Stimulated activated naive B cell treated with anti-CD40 and anti-IgM and Interleukin-4, amounts not matched to agents 10 μg/mL and 1 μg/mL and 100 μg/mL, for 72 hours (primary cell): ENCODE measurements around the gene UIMC1.
"Not testable (repeated sequence)": the region's sequence is repeated elsewhere in the genome, so short reads cannot be mapped to it uniquely, and the experiment has no call there.

Source experiments
- ATAC-seq, 2 donors: fragments of 150-1000 bp; cut with Tn5 transposase; replicated peaks; 2 replicates each; pipeline ENCODE4 v1.10.0; 2021; ENCODE audit warnings: moderate library complexity in 1 of 2
- DNase-seq: peaks from one replicate; pipeline ENCODE4 v3.0.0; 2021
- H3K27ac Mint-ChIP-seq: one replicate; pipeline ENCODE4 v1.8.0; 2022; ENCODE audit warnings: mild to moderate bottlenecking, mixed read lengths
- H3K27me3 Mint-ChIP-seq, 2 donors: one replicate each; pipeline ENCODE4 v1.8.0; 2022; ENCODE audit warnings: mixed read lengths in 2 of 2
- H3K36me3 Mint-ChIP-seq, 2 donors: one replicate each; pipeline ENCODE4 v1.8.0; 2022; ENCODE audit warnings: mixed read lengths in 2 of 2, mild to moderate bottlenecking in 1 of 2
- H3K4me1 Mint-ChIP-seq, 2 donors: one replicate each; pipeline ENCODE4 v1.8.0; 2022; ENCODE audit warnings: mixed read lengths in 2 of 2, mild to moderate bottlenecking in 1 of 2
- H3K4me3 Mint-ChIP-seq, 2 donors: one replicate each; pipeline ENCODE4 v1.8.0; 2022; ENCODE audit warnings: mild to moderate bottlenecking in 2 of 2, mixed read lengths in 2 of 2, moderate library complexity in 1 of 2
- H3K9me3 Mint-ChIP-seq, 2 donors: one replicate each; pipeline ENCODE4 v1.8.0; 2022; ENCODE audit warnings: mixed read lengths in 2 of 2, mild to moderate bottlenecking in 1 of 2

UIMC1 gene

DNA sequence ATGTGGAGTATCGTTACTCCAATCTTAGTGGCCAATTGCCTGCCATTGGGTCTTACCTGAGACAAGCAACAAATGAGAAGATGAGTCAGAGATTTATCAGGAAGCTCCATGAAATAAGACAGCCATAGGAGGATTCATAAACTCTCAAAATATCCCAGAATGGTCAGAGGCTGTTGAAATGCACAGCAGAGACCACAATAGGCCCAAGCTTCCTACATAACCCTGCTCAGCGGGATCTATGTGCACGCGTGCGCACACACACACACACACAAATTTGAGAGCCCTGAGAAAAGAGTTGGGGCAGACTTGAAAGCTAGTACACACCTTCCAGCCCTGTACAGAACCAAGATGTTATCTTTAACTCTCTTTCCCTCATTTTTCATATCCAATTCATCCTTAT lies 9.8 kb downstream of the UIMC1 start:
- no peaks in the 10 kb centered on the region for H3K9me3 Mint-ChIP-seq
- peaks cover 15 to 21% of the 10 kb centered on the region in 2 donors for H3K36me3 Mint-ChIP-seq
- no peak for DNase-seq
- no peaks in the 10 kb centered on the region for H3K27me3 Mint-ChIP-seq
- peak overlapping the region; percentile 77 for H3K27ac Mint-ChIP-seq
- H3K4me1 Mint-ChIP-seq = peaks cover 28 to 77% of the 10 kb centered on the region in 2 donors
- no peak for ATAC-seq
- H3K4me3 Mint-ChIP-seq = no peak overlapping the region

- Mint-ChIP-seq H3K4me3 (peak overlapping the region in 1 of 2 donors; percentile 0), H3K9me3 (no peaks in the 10 kb centered on the region)
Observed at GRCh38 chr5:176995896-176996767, 10.4 kb downstream of the UIMC1 start.

DNA sequence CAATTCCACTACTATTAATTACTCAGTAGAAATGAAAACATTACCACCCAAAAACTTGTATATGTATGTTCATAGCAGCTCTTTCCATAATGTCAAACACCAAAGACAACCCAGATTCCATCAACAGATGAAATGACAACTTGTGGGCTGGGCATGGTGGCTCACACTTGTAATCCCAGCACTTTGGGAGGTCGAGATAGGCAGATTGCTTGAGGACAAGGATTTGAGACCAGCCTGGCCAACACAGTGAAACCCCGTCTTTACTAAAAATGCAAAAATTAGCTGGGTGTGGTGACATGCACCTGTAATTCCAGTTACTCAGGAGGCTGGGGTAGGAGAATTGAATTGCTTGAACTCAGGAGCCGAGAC lies 11.5 kb downstream of the UIMC1 start:
- Mint-ChIP-seq H3K36me3 (peaks cover 10 to 20% of the 10 kb centered on the region in 2 donors), H3K9me3 (no peaks in the 10 kb centered on the region), H3K27me3 (no peaks in the 10 kb centered on the region), H3K4me1 (peaks cover 30 to 69% of the 10 kb centered on the region in 2 donors), H3K27ac (peak overlapping the region; percentile 80), H3K4me3 (peak overlapping the region in 1 of 2 donors; percentile 30)
- DNase-seq = no peak
- no peak for ATAC-seq

More at GRCh38 chr5:176995896-176996767, 10.4 kb downstream of the UIMC1 start:
- Mint-ChIP-seq H3K36me3 (peaks cover 15 to 22% of the 10 kb centered on the region in 2 donors), H3K4me1 (peaks cover 29 to 76% of the 10 kb centered on the region in 2 donors), H3K27ac (peak overlapping the region; percentile 77), H3K27me3 (no peaks in the 10 kb centered on the region)
- DNase-seq = no peak
- ATAC-seq = peak; percentile 36 to 49

- Mint-ChIP-seq H3K36me3 (peaks cover 9 to 17% of the 10 kb centered on the region in 2 donors), H3K4me3 (peak overlapping the region in 1 of 2 donors; percentile 30), H3K27ac (peak overlapping the region; percentile 80), H3K27me3 (no peaks in the 10 kb centered on the region), H3K9me3 (no peaks in the 10 kb centered on the region), H3K4me1 (peaks cover 30 to 69% of the 10 kb centered on the region in 2 donors)
- DNase-seq = peak; percentile 43
- peak; percentile 91 to 97 for ATAC-seq
Observed at GRCh38 chr5:176994460-176995121, 12.0 kb downstream of the UIMC1 start.

GRCh38 chr5:176993081-176993480 lies 13.5 kb downstream of the UIMC1 start:
- H3K27me3 Mint-ChIP-seq, H3K9me3 Mint-ChIP-seq, DNase-seq, H3K4me3 Mint-ChIP-seq, ATAC-seq: not testable (repeated sequence)
- H3K4me1 Mint-ChIP-seq = peaks cover 31 to 75% of the 10 kb centered on the region in 2 donors
- peaks cover 7 to 21% of the 10 kb centered on the region in 2 donors for H3K36me3 Mint-ChIP-seq
- peak overlapping the region; percentile 59 for H3K27ac Mint-ChIP-seq

GRCh38 chr5:176987583-176987982 lies 19.0 kb downstream of the UIMC1 start:
- DNase-seq = no peak
- no peaks in the 10 kb centered on the region for H3K27me3 Mint-ChIP-seq
- peaks cover 7 to 27% of the 10 kb centered on the region in 2 donors for H3K36me3 Mint-ChIP-seq
- peaks cover 0 to 2% of the 10 kb centered on the region in 2 donors for H3K9me3 Mint-ChIP-seq
- H3K4me1 Mint-ChIP-seq = peaks cover 18 to 63% of the 10 kb centered on the region in 2 donors
- no peak overlapping the region for H3K27ac Mint-ChIP-seq
- no peak overlapping the region for H3K4me3 Mint-ChIP-seq
- ATAC-seq = no peak

GRCh38 chr5:176986280-176986679 lies 20.3 kb downstream of the UIMC1 start:
- no peak for ATAC-seq
- H3K27ac Mint-ChIP-seq = no peak overlapping the region
- H3K4me1 Mint-ChIP-seq = peaks cover 17 to 60% of the 10 kb centered on the region in 2 donors
- H3K4me3 Mint-ChIP-seq = no peak overlapping the region
- H3K36me3 Mint-ChIP-seq = peaks cover 10 to 32% of the 10 kb centered on the region in 2 donors
- DNase-seq = no peak
- peaks cover 0 to 2% of the 10 kb centered on the region in 2 donors for H3K9me3 Mint-ChIP-seq
- H3K27me3 Mint-ChIP-seq = no peaks in the 10 kb centered on the region

DNA sequence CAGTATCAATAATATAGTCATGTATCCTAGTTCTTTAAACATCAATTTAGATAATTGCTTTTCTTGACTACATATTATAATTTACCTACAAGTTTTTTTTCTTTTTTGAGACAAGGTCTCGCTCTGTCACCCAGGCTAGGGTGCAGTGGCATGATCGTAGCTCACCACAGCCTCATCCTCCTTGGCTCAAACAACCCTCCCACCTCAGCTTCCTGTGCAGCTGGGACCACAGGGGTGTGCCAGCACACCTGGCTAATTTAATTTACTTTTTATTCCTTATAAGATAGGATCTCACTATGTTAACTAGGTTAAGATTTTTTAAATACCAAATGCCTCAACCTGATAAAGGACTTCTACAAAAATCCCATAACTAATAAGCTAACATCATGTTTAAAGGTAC lies 21.1 kb downstream of the UIMC1 start:
- H3K9me3 Mint-ChIP-seq = peaks cover 0 to 2% of the 10 kb centered on the region in 2 donors
- peaks cover 14 to 29% of the 10 kb centered on the region in 2 donors for H3K36me3 Mint-ChIP-seq
- DNase-seq (no peak), ATAC-seq (peak; percentile 95 to 98)
- peaks cover 15 to 56% of the 10 kb centered on the region in 2 donors for H3K4me1 Mint-ChIP-seq
- no peaks in the 10 kb centered on the region for H3K27me3 Mint-ChIP-seq
- peak overlapping the region; percentile 67 for H3K27ac Mint-ChIP-seq
- no peak overlapping the region for H3K4me3 Mint-ChIP-seq

GRCh38 chr5:176984176-176984575 lies 22.4 kb downstream of the UIMC1 start:
- not testable (repeated sequence) for H3K27ac Mint-ChIP-seq, DNase-seq, H3K9me3 Mint-ChIP-seq, H3K27me3 Mint-ChIP-seq, H3K4me3 Mint-ChIP-seq, ATAC-seq
- peaks cover 20 to 40% of the 10 kb centered on the region in 2 donors for H3K36me3 Mint-ChIP-seq
- H3K4me1 Mint-ChIP-seq = peaks cover 14 to 46% of the 10 kb centered on the region in 2 donors

DNA sequence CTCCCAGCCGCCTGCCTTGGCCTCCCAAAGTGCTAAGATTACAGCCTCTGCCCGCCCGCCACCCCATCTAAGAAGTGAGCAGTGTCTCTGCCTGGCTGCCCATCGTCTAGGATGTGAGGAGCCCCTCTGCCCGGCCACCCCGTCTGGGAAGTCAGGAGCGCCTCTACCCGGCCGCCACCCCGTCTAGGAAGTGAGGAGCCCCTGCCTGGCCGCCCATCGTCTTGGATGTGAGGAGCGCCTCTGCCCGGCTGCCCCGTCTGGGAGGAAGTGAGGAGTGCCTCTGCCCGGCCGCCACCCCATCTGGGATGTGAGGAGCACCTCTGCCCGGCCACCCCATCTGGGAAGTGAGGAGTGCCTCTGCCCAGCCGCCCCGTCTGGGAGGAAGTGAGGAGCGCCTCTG lies 23.0 kb downstream of the UIMC1 start:
- not testable (repeated sequence) for ATAC-seq, H3K27ac Mint-ChIP-seq, H3K9me3 Mint-ChIP-seq, H3K27me3 Mint-ChIP-seq, DNase-seq, H3K4me3 Mint-ChIP-seq
- H3K4me1 Mint-ChIP-seq = peaks cover 14 to 43% of the 10 kb centered on the region in 2 donors
- H3K36me3 Mint-ChIP-seq = peaks cover 25 to 45% of the 10 kb centered on the region in 2 donors

GRCh38 chr5:176983112-176983511 lies 23.5 kb downstream of the UIMC1 start:
- not testable (repeated sequence) for H3K4me3 Mint-ChIP-seq, DNase-seq, H3K9me3 Mint-ChIP-seq, H3K27me3 Mint-ChIP-seq, ATAC-seq
- Mint-ChIP-seq H3K27ac (peak overlapping the region; percentile 83), H3K36me3 (peaks cover 25 to 42% of the 10 kb centered on the region in 2 donors), H3K4me1 (peaks cover 10 to 39% of the 10 kb centered on the region in 2 donors)

DNA sequence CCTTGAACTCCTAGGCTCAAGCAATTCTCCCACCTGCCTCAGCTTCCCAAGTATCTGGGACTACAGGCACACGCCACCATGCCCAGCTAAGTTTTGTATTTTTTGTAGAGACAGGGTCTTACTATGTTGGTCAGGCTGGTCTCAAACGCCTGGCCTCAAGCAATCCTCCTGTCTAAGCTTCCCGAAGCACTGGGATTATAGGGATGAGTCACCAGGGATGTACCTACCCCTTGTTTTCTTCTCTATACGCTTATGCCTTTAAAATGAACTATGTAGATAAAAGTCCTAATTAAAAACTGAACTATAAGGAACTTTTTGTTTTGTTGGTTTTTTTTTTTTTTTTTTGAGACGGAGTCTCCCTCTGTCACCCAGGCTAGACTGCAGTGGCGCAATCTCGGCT lies 25.8 kb downstream of the UIMC1 start:
- H3K27me3 Mint-ChIP-seq = no peaks in the 10 kb centered on the region
- peaks cover 0 to 2% of the 10 kb centered on the region in 2 donors for H3K9me3 Mint-ChIP-seq
- DNase-seq (no peak), ATAC-seq (no peak)
- H3K4me3 Mint-ChIP-seq = no peak overlapping the region
- H3K27ac Mint-ChIP-seq = no peak overlapping the region
- H3K36me3 Mint-ChIP-seq = peaks cover 28 to 42% of the 10 kb centered on the region in 2 donors
- peaks cover 6 to 23% of the 10 kb centered on the region in 2 donors for H3K4me1 Mint-ChIP-seq

GRCh38 chr5:176979669-176980068 lies 26.9 kb downstream of the UIMC1 start:
- Mint-ChIP-seq H3K4me1 (peaks cover 5 to 18% of the 10 kb centered on the region in 2 donors), H3K4me3 (no peak overlapping the region), H3K9me3 (peaks cover 0 to 2% of the 10 kb centered on the region in 2 donors), H3K27ac (no peak overlapping the region), H3K27me3 (no peaks in the 10 kb centered on the region), H3K36me3 (peaks cover 34 to 51% of the 10 kb centered on the region in 2 donors)
- no peak for ATAC-seq
- no peak for DNase-seq

DNA sequence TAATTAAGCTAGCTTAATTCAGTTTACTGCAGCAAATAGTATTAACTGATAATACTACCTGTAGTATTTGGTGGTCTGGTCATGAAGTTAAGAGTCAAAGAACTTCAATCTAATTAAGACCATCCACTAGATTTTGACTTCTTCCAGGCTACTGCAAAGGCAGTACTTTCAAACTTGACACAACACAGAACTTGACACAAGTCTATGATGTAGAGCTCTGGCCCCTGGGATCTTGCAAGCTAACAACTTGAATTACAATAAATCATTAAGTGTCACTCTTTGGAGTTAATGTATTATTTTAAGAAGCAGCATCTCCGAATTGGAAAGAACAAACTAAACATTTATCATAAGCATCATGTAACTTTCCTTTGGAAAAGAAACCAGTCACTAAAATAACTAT lies 40.9 kb downstream of the UIMC1 start:
- no peaks in the 10 kb centered on the region for H3K9me3 Mint-ChIP-seq
- DNase-seq (no peak), ATAC-seq (no peak)
- peaks cover 0 to 3% of the 10 kb centered on the region in 2 donors for H3K4me1 Mint-ChIP-seq
- no peak overlapping the region for H3K4me3 Mint-ChIP-seq
- peaks cover 31 to 32% of the 10 kb centered on the region in 2 donors for H3K36me3 Mint-ChIP-seq
- no peaks in the 10 kb centered on the region for H3K27me3 Mint-ChIP-seq
- no peak overlapping the region for H3K27ac Mint-ChIP-seq
